GM23338 (cell line): ENCODE results near the gene TXNL4A. TPM values are rescaled to one million over a fixed set of nuclear protein-coding genes. Genes with fewer than 3 reads are reported as not detected.
A peak's percentile ranks its signal among the peaks of the same experiment; 100 is the strongest.

Experiments
- ATAC-seq: fragments of 200-7000 bp; cut with Tn5 transposase; 3 replicates; pipeline ENCODE4 v1.9.1; 2020
- DNase-seq: peaks from one replicate; pipeline ENCODE4 v3.0.0-alpha.2; 2015; ENCODE audit warnings: low spot score
- H2AFZ ChIP-seq: fragments of 200-600 bp; sonication (generic); 2 replicates; pipeline ENCODE4 v1.8.0; 2016; ENCODE audit warnings: antibody characterized with exemption, mild to moderate bottlenecking, moderate library complexity
- H3F3A ChIP-seq: fragments of 200-600 bp; sonication (generic); replicated peaks from 2 replicates; pipeline ENCODE4 v1.8.0; 2017; ENCODE audit warnings: antibody characterized with exemption, mixed run types, low read depth
- H3K27ac ChIP-seq: fragments of 200-600 bp; sonication (generic); 2 replicates; pipeline ENCODE4 v1.6.1; 2016; ENCODE audit warnings: low read depth
- H3K27me3 ChIP-seq: fragments of 200-600 bp; sonication (generic); 2 replicates; pipeline ENCODE4 v1.8.0; 2016; ENCODE audit warnings: mild to moderate bottlenecking, mixed run types, moderate library complexity; ENCODE audit not compliant: insufficient read depth
- H3K36me3 ChIP-seq: fragments of 200-600 bp; sonication (generic); 2 replicates; pipeline ENCODE4 v1.8.0; 2016; ENCODE audit warnings: mild to moderate bottlenecking; ENCODE audit not compliant: insufficient read depth
- H3K4me1 ChIP-seq: fragments of 200-600 bp; sonication (generic); 2 replicates; pipeline ENCODE4 v1.8.0; 2016; ENCODE audit warnings: mild to moderate bottlenecking, moderate library complexity; ENCODE audit not compliant: insufficient read depth
- H3K4me2 ChIP-seq: fragments of 200-600 bp; sonication (generic); 2 replicates; pipeline ENCODE4 v1.7.1; 2017; ENCODE audit warnings: mixed run types
- H3K4me3 ChIP-seq: fragments of 200-600 bp; sonication (generic); 2 replicates; pipeline ENCODE4 v1.6.1; 2016; ENCODE audit warnings: mixed run types
- H3K79me2 ChIP-seq: fragments of 200-600 bp; sonication (generic); replicated peaks from 2 replicates; pipeline ENCODE4 v1.8.0; 2017; ENCODE audit warnings: mild to moderate bottlenecking; ENCODE audit not compliant: insufficient read depth
- H3K9me2 ChIP-seq: fragments of 200-600 bp; sonication (generic); 2 replicates; pipeline ENCODE4 v1.8.0; 2017; ENCODE audit not compliant: insufficient read depth
- H4K20me1 ChIP-seq: fragments of 200-600 bp; sonication (generic); replicated peaks from 2 replicates; pipeline ENCODE4 v1.8.0; 2017; ENCODE audit warnings: mild to moderate bottlenecking; ENCODE audit not compliant: insufficient read depth
- H3K27ac Mint-ChIP-seq: 2 replicates; pipeline ENCODE4 v1.8.0; 2020; ENCODE audit warnings: inconsistent platforms, mild to moderate bottlenecking, moderate library complexity, mixed read lengths
- H3K27me3 Mint-ChIP-seq: 3 replicates; pipeline ENCODE4 v1.8.0; 2022; ENCODE audit warnings: low read depth, mild to moderate bottlenecking, moderate library complexity, mixed read lengths, inconsistent platforms; ENCODE audit not compliant: insufficient read depth, poor library complexity
- H3K36me3 Mint-ChIP-seq: 3 replicates; pipeline ENCODE4 v1.8.0; 2021; ENCODE audit warnings: low read depth, mild to moderate bottlenecking, inconsistent platforms, moderate library complexity, mixed read lengths
- H3K4me1 Mint-ChIP-seq: 3 replicates; pipeline ENCODE4 v1.8.0; 2020; ENCODE audit warnings: mild to moderate bottlenecking, inconsistent platforms, mixed read lengths
- H3K4me3 Mint-ChIP-seq: 3 replicates; pipeline ENCODE4 v1.8.0; 2021; ENCODE audit warnings: moderate library complexity, mild to moderate bottlenecking, inconsistent platforms, mixed read lengths
- H3K9me3 Mint-ChIP-seq: 3 replicates; pipeline ENCODE4 v1.8.0; 2020; ENCODE audit warnings: moderate library complexity, mild to moderate bottlenecking, inconsistent platforms, mixed read lengths
- CREB1 ChIP-seq: fragments of 250-450 bp; sonication (Bioruptor Pico); IDR thresholded peaks from 2 replicates; pipeline ENCODE4 v1.5.0; 2020; ENCODE audit warnings: low read depth, mild to moderate bottlenecking, moderate library complexity
- EZH2 ChIP-seq: fragments of 200-600 bp; sonication (generic); IDR thresholded peaks from one replicate; pipeline ENCODE4 v1.8.0; 2017; ENCODE audit warnings: antibody characterized with exemption, mild to moderate bottlenecking, low read depth; ENCODE audit not compliant: unreplicated experiment
- EZH2phosphoT487 ChIP-seq: fragments of 200-600 bp; sonication (generic); IDR thresholded peaks from one replicate; pipeline ENCODE4 v1.8.1; 2018; ENCODE audit warnings: antibody characterized with exemption; ENCODE audit not compliant: unreplicated experiment
- JUNB ChIP-seq: IDR thresholded peaks from one replicate; pipeline ENCODE4 v1.6.1; 2016; ENCODE audit warnings: antibody characterized with exemption; ENCODE audit not compliant: unreplicated experiment
- POLR2AphosphoS5 ChIP-seq: IDR thresholded peaks from 2 replicates; pipeline ENCODE4 v1.6.1; 2016; ENCODE audit warnings: antibody characterized with exemption, low read depth
- ZNF114 ChIP-seq: fragments of 250-450 bp; sonication (Bioruptor Pico); IDR thresholded peaks from 2 replicates; pipeline ENCODE4 v1.5.0; 2020; ENCODE audit warnings: mild to moderate bottlenecking, moderate library complexity
- ZNF331 ChIP-seq: fragments of 250-450 bp; sonication (Bioruptor Pico); IDR thresholded peaks from 2 replicates; pipeline ENCODE4 v1.5.0; 2020; ENCODE audit warnings: low read depth, mild to moderate bottlenecking, moderate library complexity
- polyA plus RNA-seq: library from polyadenylated mRNA; unstranded; fragments of >200 nt; fragmentation: Nextera tagmentation; extraction: Ambion mirVana; gene quantifications from 2 replicates; pipeline ENCODE4 v1.2.1, GENCODE V29; 2016
- total RNA-seq: library from RNA; depleted of rRNA; stranded (reverse); fragments of >200 nt; shearing (Covaris generic); gene quantifications from 2 replicates; pipeline ENCODE4 v1.2.3, GENCODE V29; 2014
- TF ChIP-seq, protein P1 (sequence below): IDR thresholded peaks from 2 replicates; pipeline ENCODE4 v1.6.1; 2016; ENCODE audit warnings: antibody characterized with exemption
- TF ChIP-seq, protein P2 (sequence below): IDR thresholded peaks from one replicate; pipeline ENCODE4 v1.6.1; 2018; ENCODE audit warnings: antibody characterized with exemption; ENCODE audit not compliant: unreplicated experiment

The TXNL4A gene
- total and polyA plus RNA-seq, 2 experiments from 2014 or later = 51.0 to 271 TPM

DNA sequence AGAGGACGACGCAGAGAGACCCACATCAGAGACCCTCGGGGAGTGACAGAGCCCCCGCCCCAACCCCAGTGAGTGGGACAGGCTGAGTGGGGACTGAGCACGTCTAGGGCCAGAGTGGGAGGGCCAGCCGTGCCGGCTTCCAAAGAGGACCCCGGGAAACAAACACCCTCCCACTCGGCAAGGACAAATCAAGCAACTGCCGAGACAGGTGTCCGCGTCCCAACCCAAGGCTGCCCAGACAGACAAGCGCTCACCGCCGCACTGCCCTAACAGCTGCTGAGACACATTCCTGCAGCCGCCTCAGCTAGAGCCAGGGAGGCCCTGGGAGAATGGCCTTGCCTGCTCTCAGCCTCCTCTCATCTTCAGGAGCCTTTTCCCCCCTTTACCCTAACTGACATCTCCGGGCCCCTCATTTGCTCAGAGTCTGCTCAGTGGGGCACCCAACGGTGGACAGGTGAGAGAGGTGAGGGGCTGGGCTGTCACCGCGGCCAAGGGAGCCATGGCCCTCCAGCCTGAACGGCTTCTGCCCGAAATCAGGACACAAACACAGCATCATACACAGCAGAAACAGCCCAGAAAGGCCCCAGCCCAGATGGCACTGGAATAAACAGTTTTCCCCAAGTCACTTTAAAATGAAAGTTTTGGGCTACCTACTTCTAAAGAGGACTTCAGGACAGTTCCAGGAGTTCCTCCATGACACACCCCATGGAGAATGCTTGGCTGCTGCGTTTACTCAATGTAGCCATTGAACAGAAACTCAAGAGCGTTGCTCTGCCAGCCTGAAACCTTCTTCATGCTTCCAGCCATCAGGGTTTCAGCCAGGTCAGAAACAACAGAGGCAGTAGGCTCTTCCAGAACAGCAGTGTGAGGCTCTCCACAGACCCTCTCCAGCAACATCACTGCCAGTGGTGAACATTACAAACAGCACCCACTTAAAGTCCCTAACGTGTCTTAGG lies 60.5 kb downstream of the TXNL4A start:
- H3K9me3 Mint-ChIP-seq = peaks cover 26% of the 10 kb centered on the region
- H3K27me3 Mint-ChIP-seq = peaks cover 9% of the 10 kb centered on the region
- H3K36me3 ChIP-seq = peaks cover 4% of the 10 kb centered on the region; the same call in 1 of the 2 replicates
- peaks cover 13% of the 10 kb centered on the region for H3K4me1 Mint-ChIP-seq
- H3K27ac Mint-ChIP-seq = no peak overlapping the region
- H3K27me3 ChIP-seq = no peaks in the 10 kb centered on the region
- no peak overlapping the region for H2AFZ ChIP-seq
- H3K36me3 Mint-ChIP-seq = peaks cover 25% of the 10 kb centered on the region
- DNase-seq (no peak), ATAC-seq (peak; percentile 43)
- no peak overlapping the region for H3K4me3 Mint-ChIP-seq
- H3K9me2 ChIP-seq = no peaks in the 10 kb centered on the region
- TF ChIP-seq EZH2 = no peak
- TF ChIP-seq ZNF114 (CRISPR knock-in tag) = no peak
- no peak for TF ChIP-seq CREB1
- no peak for TF ChIP-seq POLR2AphosphoS5
- no peak for TF ChIP-seq ZNF331 (CRISPR knock-in tag)
- TF ChIP-seq, protein P1, sequence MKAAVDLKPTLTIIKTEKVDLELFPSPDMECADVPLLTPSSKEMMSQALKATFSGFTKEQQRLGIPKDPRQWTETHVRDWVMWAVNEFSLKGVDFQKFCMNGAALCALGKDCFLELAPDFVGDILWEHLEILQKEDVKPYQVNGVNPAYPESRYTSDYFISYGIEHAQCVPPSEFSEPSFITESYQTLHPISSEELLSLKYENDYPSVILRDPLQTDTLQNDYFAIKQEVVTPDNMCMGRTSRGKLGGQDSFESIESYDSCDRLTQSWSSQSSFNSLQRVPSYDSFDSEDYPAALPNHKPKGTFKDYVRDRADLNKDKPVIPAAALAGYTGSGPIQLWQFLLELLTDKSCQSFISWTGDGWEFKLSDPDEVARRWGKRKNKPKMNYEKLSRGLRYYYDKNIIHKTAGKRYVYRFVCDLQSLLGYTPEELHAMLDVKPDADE = no peak
- H4K20me1 ChIP-seq = no peaks in the 10 kb centered on the region
- peaks cover 12% of the 10 kb centered on the region; the same call in 1 of the 2 replicates for H3K79me2 ChIP-seq
- H3K4me1 ChIP-seq = no peaks in the 10 kb centered on the region
- H3F3A ChIP-seq = no peaks in the 10 kb centered on the region
- H3K4me2 ChIP-seq = no peak overlapping the region
- H3K4me3 ChIP-seq = no peak overlapping the region
- H3K27ac ChIP-seq = no peak overlapping the region

DNA sequence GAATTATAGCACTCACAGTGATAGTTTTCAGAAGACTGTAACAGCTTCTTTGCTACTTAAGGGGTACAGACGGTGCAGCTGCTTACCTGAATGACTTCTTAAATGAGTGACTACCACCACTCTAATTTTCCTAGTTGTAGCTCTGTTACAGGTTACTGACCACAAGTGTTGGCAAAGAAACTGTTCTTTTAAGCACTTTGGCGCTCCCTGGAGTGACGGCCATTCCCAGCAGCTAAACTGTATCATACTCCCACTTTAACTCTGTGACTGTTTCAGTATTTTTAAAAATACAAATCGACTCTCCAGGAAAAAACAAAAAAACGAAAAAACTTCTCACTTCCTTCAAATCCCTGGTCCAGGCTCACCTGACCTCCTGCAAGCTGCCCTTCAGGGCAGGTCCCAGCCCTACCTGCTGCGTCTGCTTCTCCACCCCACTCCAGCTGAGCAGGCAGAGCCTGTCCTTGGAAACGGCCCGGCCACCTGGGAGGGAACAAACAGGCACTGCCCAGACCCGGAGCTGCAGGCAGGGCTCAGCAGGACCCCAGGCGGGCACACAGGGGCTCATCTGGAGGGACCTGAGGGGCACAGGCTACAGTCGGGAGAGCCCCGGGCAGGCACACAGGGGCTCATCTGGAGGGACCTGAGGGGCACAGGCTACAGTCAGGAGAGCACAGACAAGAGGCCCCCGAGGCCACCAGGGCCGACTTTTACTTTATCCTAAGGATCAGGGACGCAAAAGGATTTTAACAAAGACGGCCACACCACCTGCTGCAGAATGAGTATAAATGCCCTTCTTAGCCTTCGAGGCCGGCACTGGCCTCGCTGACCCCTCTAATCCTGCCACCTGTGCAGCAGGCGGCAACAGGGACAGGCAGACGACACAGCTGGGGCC lies 61.4 kb downstream of the TXNL4A start:
- Histone ChIP-seq H2AFZ (no peak overlapping the region), H4K20me1 (no peaks in the 10 kb centered on the region), H3K9me2 (no peaks in the 10 kb centered on the region), H3K4me3 (no peak overlapping the region), H3K4me2 (no peak overlapping the region), H3K4me1 (no peaks in the 10 kb centered on the region), H3K27ac (no peak overlapping the region), H3K27me3 (no peaks in the 10 kb centered on the region), H3K36me3 (peaks cover 4% of the 10 kb centered on the region; the same call in 1 of the 2 replicates), H3K79me2 (peaks cover 9% of the 10 kb centered on the region; the same call in 1 of the 2 replicates), H3F3A (no peaks in the 10 kb centered on the region)
- Mint-ChIP-seq H3K27me3 (peaks cover 9% of the 10 kb centered on the region), H3K4me1 (peaks cover 13% of the 10 kb centered on the region), H3K27ac (peak overlapping the region; percentile 54; the same call in 1 of the 2 replicates), H3K36me3 (peaks cover 25% of the 10 kb centered on the region), H3K4me3 (no peak overlapping the region), H3K9me3 (peaks cover 26% of the 10 kb centered on the region)
- DNase-seq = no peak
- TF ChIP-seq, protein P2, sequence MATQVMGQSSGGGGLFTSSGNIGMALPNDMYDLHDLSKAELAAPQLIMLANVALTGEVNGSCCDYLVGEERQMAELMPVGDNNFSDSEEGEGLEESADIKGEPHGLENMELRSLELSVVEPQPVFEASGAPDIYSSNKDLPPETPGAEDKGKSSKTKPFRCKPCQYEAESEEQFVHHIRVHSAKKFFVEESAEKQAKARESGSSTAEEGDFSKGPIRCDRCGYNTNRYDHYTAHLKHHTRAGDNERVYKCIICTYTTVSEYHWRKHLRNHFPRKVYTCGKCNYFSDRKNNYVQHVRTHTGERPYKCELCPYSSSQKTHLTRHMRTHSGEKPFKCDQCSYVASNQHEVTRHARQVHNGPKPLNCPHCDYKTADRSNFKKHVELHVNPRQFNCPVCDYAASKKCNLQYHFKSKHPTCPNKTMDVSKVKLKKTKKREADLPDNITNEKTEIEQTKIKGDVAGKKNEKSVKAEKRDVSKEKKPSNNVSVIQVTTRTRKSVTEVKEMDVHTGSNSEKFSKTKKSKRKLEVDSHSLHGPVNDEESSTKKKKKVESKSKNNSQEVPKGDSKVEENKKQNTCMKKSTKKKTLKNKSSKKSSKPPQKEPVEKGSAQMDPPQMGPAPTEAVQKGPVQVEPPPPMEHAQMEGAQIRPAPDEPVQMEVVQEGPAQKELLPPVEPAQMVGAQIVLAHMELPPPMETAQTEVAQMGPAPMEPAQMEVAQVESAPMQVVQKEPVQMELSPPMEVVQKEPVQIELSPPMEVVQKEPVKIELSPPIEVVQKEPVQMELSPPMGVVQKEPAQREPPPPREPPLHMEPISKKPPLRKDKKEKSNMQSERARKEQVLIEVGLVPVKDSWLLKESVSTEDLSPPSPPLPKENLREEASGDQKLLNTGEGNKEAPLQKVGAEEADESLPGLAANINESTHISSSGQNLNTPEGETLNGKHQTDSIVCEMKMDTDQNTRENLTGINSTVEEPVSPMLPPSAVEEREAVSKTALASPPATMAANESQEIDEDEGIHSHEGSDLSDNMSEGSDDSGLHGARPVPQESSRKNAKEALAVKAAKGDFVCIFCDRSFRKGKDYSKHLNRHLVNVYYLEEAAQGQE = no peak
- no peak for TF ChIP-seq EZH2phosphoT487
- no peak for TF ChIP-seq ZNF114 (CRISPR knock-in tag)
- TF ChIP-seq EZH2 = no peak
- no peak for TF ChIP-seq JUNB
- TF ChIP-seq, protein P1 = no peak
- peak; percentile 74 for ATAC-seq
